Stimulated activated CD4-positive, alpha-beta T cell treated with anti-CD3 and anti-CD28 coated beads, Interleukin-12 subunit alpha, Interleukin-12 subunit beta, amount 100 ng/mL, for 48 hours (primary cell): ENCODE data around the gene SLC17A6.

Source experiments
- DNase-seq, 3 donors: peaks; one replicate each; pipeline ENCODE4 v3.0.0-alpha.2; 2020; ENCODE audit warnings: low read depth in 2 of 3, low spot score in 1 of 3

Gene SLC17A6

GRCh38 chr11:22389526-22390282 is 51.5 kb downstream of the SLC17A6 start:
- no peak for DNase-seq

GRCh38 chr11:22390283-22390655 is 52.1 kb downstream of the SLC17A6 start:
- DNase-seq = no peak

GRCh38 chr11:22392561-22392960 is 54.4 kb downstream of the SLC17A6 start:
- DNase-seq = no peak

- DNase-seq = no peak
Observed at GRCh38 chr11:22405377-22405776, 67.2 kb downstream of the SLC17A6 start.

GRCh38 chr11:22407267-22407666 is 69.1 kb downstream of the SLC17A6 start:
- DNase-seq = no peak

GRCh38 chr11:22407921-22408320 is 69.7 kb downstream of the SLC17A6 start:
- no peak for DNase-seq

- DNase-seq = no peak
Observed at GRCh38 chr11:22415476-22415875, 77.3 kb downstream of the SLC17A6 start.

GRCh38 chr11:22416462-22416861 is 78.3 kb downstream of the SLC17A6 start:
- no peak for DNase-seq

GRCh38 chr11:22426915-22427314 is 88.7 kb downstream of the SLC17A6 start:
- no peak for DNase-seq
